Caco-2 (cell line): ENCODE measurements around the gene IL17RB. TPM values are rescaled to one million over a fixed set of nuclear protein-coding genes. Genes with fewer than 3 reads are reported as not detected.

Experiments used
- BruUV-seq: library from RNA; stranded (reverse); fragments of 400-500 nt; replicated peaks from 2 replicates; lab custom pipeline; 2021; lab: Mats Ljungman, UMichigan
- CTCF ChIA-PET: fragments of 300-600 bp; sonication (Branson Sonifier 250); formaldehyde crosslinking; loops from one replicate; lab custom pipeline; 2022; ENCODE audit warnings: antibody characterized with exemption; lab: Charles Lee
- POLR2A ChIA-PET: fragments of 300-600 bp; sonication (Branson Sonifier 250); formaldehyde crosslinking; loops from one replicate; lab custom pipeline; 2022; ENCODE audit warnings: antibody characterized with exemption; lab: Charles Lee
- DNase-seq, 2 experiments: peaks; one replicate each; pipeline versions ENCODE4 v3.0.0 to v3.0.0-alpha.2; 2020 to 2022
- H3K27me3 ChIP-seq: replicated peaks from 2 replicates; pipeline ENCODE4 v1.6.0; 2011; ENCODE audit warnings: low read length; ENCODE audit not compliant: control insufficient read depth, insufficient read depth
- H3K36me3 ChIP-seq: 2 replicates; pipeline ENCODE4 v1.5.1; 2011; ENCODE audit warnings: low read length; ENCODE audit not compliant: control insufficient read depth, insufficient read depth
- H3K4me1 ChIP-seq: fragments of 250-450 bp; sonication (Bioruptor Pico); 2 replicates; pipeline ENCODE4 v1.5.1; 2020; ENCODE audit warnings: mild to moderate bottlenecking
- H3K4me3 ChIP-seq: 2 replicates; pipeline ENCODE4 v1.5.1; 2011; ENCODE audit warnings: low read depth, mild to moderate bottlenecking, control low read depth, low read length
- H3K9me3 ChIP-seq: fragments of 250-450 bp; sonication (Bioruptor Pico); 2 replicates; pipeline ENCODE4 v1.5.1; 2020; ENCODE audit warnings: mild to moderate bottlenecking, moderate library complexity
- H3K27ac Mint-ChIP-seq: one replicate; pipeline ENCODE4 v1.8.0; 2022; ENCODE audit warnings: mixed read lengths; ENCODE audit not compliant: unreplicated experiment
- H3K27me3 Mint-ChIP-seq: one replicate; pipeline ENCODE4 v1.8.0; 2022; ENCODE audit warnings: mixed read lengths; ENCODE audit not compliant: insufficient read depth, unreplicated experiment
- H3K36me3 Mint-ChIP-seq: one replicate; pipeline ENCODE4 v1.8.0; 2022; ENCODE audit warnings: mild to moderate bottlenecking, mixed read lengths; ENCODE audit not compliant: insufficient read depth, unreplicated experiment
- H3K4me1 Mint-ChIP-seq: one replicate; pipeline ENCODE4 v1.8.0; 2022; ENCODE audit warnings: low read depth, mixed read lengths; ENCODE audit not compliant: unreplicated experiment
- H3K4me3 Mint-ChIP-seq: one replicate; pipeline ENCODE4 v1.8.0; 2022; ENCODE audit warnings: mild to moderate bottlenecking, moderate library complexity, mixed read lengths; ENCODE audit not compliant: unreplicated experiment
- H3K9me3 Mint-ChIP-seq: one replicate; pipeline ENCODE4 v1.8.0; 2022; ENCODE audit warnings: mixed read lengths; ENCODE audit not compliant: unreplicated experiment
- intact Hi-C: fragments of 100-400 bp; cut with micrococcal nuclease; formaldehyde crosslinking; loops from one replicate; pipeline ENCODE4 v1.10.0; 2022; ENCODE audit not compliant: unreplicated experiment
- total RNA-seq: library from RNA; stranded (reverse); gene quantifications from 2 replicates; pipeline ENCODE4 v1.2.3, GENCODE V29; 2022
- TF ChIP-seq, protein P1 (sequence below), 2 experiments: fragments of 200-600 bp in 1 of 2; IDR thresholded peaks; 1 replicate in 1 of 2; 2 replicates in 1 of 2; pipeline versions ENCODE4 v1.5.1 to v1.8.0; 2011 to 2022; ENCODE audit warnings: antibody characterized with exemption in 1 of 2, control low read depth in 1 of 2, inconsistent platforms in 1 of 2, low read depth in 1 of 2, low read length in 1 of 2, mild to moderate bottlenecking in 1 of 2, moderate library complexity in 1 of 2; ENCODE audit not compliant: insufficient read depth in 1 of 2, severe bottlenecking in 1 of 2, unreplicated experiment in 1 of 2

IL17RB gene
- total RNA-seq, 1 experiment from 2014 or later = 27.5 TPM

DNA sequence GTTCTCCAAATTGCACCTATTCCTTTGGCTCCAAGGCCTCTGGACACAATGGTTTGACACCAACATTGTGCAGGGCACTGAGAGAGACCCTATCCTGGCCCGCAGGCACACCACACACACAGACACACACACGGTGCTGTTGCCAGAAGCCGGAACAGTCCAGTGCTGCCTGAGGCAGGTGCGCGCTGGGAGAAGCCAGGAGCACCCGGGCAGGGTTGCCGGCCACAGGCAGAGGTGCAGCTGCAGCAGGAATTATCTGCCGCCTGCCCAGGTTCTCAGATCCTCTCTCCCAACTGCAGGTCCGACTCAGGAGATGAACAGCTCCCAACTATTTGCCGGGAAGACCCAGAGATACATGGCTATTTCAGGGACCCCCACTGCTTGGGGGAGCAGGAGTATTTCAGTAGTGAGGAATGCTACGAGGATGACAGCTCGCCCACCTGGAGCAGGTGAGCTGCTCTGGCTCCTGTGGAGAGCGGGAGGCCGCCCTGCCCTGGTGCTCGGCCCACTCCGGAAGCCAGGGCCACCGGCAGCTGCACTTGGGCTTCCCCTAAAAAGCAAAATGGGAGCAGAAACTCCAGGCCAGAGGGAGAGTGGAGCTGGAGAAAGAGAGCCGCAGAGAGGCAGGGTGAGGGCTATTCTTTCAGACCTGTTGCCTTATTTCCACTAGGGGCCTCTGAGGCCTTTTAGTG is 43.1 kb upstream of the IL17RB start:
- no peak for DNase-seq
- no peak overlapping the region for H3K27ac Mint-ChIP-seq
- Histone ChIP-seq H3K4me1 (peaks cover 30% of the 10 kb centered on the region), H3K4me3 (no peak overlapping the region), H3K9me3 (no peaks in the 10 kb centered on the region), H3K36me3 (no peaks in the 10 kb centered on the region), H3K27me3 (no peaks in the 10 kb centered on the region)
- CTCF ChIA-PET = no interaction called here
- TF ChIP-seq, protein P1, sequence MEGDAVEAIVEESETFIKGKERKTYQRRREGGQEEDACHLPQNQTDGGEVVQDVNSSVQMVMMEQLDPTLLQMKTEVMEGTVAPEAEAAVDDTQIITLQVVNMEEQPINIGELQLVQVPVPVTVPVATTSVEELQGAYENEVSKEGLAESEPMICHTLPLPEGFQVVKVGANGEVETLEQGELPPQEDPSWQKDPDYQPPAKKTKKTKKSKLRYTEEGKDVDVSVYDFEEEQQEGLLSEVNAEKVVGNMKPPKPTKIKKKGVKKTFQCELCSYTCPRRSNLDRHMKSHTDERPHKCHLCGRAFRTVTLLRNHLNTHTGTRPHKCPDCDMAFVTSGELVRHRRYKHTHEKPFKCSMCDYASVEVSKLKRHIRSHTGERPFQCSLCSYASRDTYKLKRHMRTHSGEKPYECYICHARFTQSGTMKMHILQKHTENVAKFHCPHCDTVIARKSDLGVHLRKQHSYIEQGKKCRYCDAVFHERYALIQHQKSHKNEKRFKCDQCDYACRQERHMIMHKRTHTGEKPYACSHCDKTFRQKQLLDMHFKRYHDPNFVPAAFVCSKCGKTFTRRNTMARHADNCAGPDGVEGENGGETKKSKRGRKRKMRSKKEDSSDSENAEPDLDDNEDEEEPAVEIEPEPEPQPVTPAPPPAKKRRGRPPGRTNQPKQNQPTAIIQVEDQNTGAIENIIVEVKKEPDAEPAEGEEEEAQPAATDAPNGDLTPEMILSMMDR (IDR thresholded peaks at IDR 0.05; ENCODE audit: insufficient read depth in 1 of 2, low read depth in 1 of 2, low read length in 1 of 2, severe bottlenecking in 1 of 2, unreplicated experiment in 1 of 2) = no peak
- no peaks in the 10 kb centered on the region for H3K36me3 Mint-ChIP-seq
- no TSS peak for BruUV-seq
- no peaks in the 10 kb centered on the region for H3K27me3 Mint-ChIP-seq
- H3K4me1 Mint-ChIP-seq = peaks cover 20% of the 10 kb centered on the region
- intact Hi-C loops = no loop called here
- POLR2A ChIA-PET = no interaction called here
- no peak overlapping the region for H3K4me3 Mint-ChIP-seq
- no peaks in the 10 kb centered on the region for H3K9me3 Mint-ChIP-seq

DNA sequence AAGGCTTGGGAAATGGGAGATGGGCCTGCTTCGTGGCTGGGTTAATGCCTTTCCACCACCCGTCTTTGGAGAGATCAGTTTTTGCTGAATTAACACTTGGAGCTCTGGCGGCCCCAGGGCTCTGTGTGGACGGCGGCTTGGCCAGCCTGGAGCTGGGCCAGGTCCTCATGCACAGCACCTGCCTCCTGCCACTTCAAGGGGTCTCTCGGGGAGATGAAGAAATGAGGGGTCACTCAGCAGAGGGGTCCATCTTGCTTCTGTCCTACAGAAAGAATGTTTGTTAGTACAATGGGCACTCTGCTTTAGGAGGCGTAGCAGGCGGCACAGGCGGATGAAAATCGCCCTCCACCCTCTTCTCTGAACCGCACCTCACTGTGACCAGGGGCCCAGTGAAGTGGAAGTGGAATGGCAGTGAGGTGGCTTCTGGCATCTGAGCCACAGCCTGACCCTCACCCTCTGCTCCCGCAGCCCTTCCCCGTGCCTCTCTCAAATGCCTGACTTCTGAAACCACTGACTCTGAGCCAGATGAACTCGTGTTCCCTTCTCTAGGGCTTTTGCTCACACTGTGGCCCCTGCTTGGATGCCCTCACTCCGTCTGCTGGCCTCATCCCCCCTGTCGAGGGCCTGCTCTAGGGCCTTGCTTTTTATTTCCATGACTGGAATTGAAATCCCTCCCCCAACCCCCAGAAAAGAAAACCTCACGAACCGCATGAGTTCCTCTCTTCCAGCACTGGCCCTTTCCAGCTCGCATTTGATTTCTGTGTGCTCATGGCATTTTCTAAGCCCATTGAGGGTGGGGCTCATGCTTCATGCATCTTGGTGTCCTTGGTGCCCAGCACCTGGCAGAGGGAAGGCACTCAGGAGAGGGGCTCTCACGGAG is 42.3 kb upstream of the IL17RB start:
- no peak overlapping the region for H3K4me3 Mint-ChIP-seq
- Histone ChIP-seq H3K9me3 (no peaks in the 10 kb centered on the region), H3K4me3 (no peak overlapping the region), H3K4me1 (peaks cover 30% of the 10 kb centered on the region), H3K27me3 (no peaks in the 10 kb centered on the region), H3K36me3 (no peaks in the 10 kb centered on the region)
- DNase-seq = no peak
- no peaks in the 10 kb centered on the region for H3K36me3 Mint-ChIP-seq
- intact Hi-C loops = loop anchor here (2.0 kb wide), 1 partner anchor 75 kb away; no protein-coding TSS in a partner anchor
- BruUV-seq = no TSS peak
- CTCF ChIA-PET = no interaction called here
- POLR2A ChIA-PET = no interaction called here
- TF ChIP-seq, protein P1 (IDR thresholded peaks at IDR 0.05; ENCODE audit: insufficient read depth in 1 of 2, low read depth in 1 of 2, low read length in 1 of 2, severe bottlenecking in 1 of 2, unreplicated experiment in 1 of 2) = no peak
- peak overlapping the region; percentile 37 for H3K27ac Mint-ChIP-seq
- no peaks in the 10 kb centered on the region for H3K9me3 Mint-ChIP-seq
- no peaks in the 10 kb centered on the region for H3K27me3 Mint-ChIP-seq
- peaks cover 20% of the 10 kb centered on the region for H3K4me1 Mint-ChIP-seq

DNA sequence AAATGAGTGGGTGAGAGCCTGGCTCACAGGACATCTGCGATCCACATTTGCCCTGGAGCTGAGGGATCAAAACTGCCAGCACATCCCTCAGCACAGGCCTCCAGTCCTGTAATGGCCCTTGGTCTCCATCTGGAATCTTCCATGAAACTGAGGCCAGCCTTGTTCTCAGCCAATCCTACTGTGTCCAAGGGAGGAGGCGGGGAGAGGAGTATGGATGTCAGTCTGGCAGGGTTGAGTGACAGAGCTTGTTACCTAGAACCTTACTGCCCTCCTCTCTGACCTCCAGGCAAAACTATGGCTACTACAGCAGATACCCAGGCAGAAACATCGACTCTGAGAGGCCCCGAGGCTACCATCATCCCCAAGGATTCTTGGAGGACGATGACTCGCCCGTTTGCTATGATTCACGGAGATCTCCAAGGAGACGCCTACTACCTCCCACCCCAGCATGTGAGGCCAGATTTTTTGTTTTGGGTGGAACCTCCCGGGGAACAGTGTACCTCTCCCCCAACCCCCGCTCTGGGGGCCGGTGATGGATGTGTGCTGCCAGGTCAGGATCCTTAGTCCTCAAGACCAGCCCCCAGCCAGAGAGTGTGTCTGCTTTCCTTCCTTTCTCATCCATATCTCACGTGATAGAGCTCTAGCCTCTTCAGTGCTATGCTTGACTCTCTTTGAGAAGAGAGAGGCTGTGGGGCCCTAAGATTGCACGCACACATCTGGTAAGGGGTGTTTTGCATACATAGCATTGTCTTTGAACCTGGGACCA is 41.5 kb upstream of the IL17RB start:
- ChIA-PET POLR2A (no interaction called here), CTCF (no interaction called here)
- no peaks in the 10 kb centered on the region for H3K9me3 ChIP-seq
- H3K9me3 Mint-ChIP-seq = no peaks in the 10 kb centered on the region
- intact Hi-C loops = loop anchor here (2.0 kb wide), 1 partner anchor 76 kb away; no protein-coding TSS in a partner anchor
- TF ChIP-seq, protein P1 (IDR thresholded peaks at IDR 0.05; ENCODE audit: insufficient read depth in 1 of 2, low read depth in 1 of 2, low read length in 1 of 2, severe bottlenecking in 1 of 2, unreplicated experiment in 1 of 2) = no peak
- DNase-seq = peak; percentile 47 to 73
- no peak overlapping the region for H3K4me3 Mint-ChIP-seq
- peaks cover 27% of the 10 kb centered on the region for H3K4me1 ChIP-seq
- peaks cover 20% of the 10 kb centered on the region for H3K4me1 Mint-ChIP-seq
- BruUV-seq = no TSS peak
- no peaks in the 10 kb centered on the region for H3K36me3 ChIP-seq
- H3K27me3 Mint-ChIP-seq = no peaks in the 10 kb centered on the region
- peak overlapping the region; percentile 37 for H3K27ac Mint-ChIP-seq
- H3K4me3 ChIP-seq = no peak overlapping the region
- no peaks in the 10 kb centered on the region for H3K36me3 Mint-ChIP-seq
- H3K27me3 ChIP-seq = no peaks in the 10 kb centered on the region
